ENCODE measurements around the gene USP9Y.

USP9Y gene

DNA sequence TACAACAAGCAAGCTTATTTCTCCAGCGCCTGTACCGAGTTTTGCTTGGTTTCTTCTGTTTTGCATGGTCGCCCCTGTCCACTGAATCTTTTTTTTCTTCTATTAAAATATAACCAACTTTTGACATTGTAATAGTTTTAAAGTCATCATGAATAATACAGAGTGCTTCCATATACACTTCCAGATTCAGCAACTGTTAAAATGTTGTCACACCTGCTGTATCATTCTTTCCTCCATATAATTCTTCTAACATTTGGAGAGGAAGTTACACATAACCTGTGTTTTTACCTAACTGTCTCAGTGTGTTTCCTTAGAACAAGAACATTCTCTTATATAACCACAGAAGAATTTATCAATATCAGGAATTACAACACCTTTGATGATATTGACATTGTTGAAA lies 83.5 kb downstream of the USP9Y start:
- DNase-seq, result no peak

DNA sequence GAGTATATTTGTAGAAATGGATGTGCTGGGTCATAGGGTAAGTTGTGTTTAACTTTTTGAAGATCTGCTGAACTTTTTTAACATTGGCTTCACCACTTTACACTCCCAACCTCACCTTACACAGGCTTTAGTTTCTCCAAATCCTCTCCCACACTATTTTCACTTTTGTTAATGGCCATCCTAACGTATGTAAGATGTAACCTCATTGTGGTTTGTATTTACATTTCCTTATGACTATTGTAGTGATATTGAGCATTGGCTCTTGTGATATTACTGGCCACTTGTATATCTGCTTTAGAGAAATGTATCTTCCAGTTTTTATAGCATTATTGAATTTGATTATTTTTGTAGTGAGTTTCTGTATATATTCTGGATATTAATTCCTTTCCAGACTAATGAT lies 93.0 kb downstream of the USP9Y start:
- no peak for DNase-seq

DNA sequence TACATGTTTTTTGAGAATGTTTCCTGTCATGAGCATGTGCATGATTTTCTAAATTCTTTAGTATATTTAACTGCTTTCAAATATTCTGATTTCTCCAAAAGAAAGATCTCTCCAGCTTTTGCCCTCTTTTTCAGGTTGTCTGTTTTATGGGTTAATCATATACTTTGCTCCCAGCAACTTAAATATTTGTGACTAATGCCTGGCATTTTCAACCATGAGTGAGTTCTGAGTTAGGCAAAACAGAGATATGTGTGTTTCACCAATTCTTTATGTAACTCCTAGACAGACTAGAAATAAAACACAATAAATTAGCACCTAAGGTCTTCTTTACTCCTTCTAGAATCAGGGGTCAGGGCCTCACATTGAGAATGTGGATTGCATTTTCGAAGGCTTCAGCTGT lies 107.0 kb downstream of the USP9Y start:
- no peak for DNase-seq

DNA sequence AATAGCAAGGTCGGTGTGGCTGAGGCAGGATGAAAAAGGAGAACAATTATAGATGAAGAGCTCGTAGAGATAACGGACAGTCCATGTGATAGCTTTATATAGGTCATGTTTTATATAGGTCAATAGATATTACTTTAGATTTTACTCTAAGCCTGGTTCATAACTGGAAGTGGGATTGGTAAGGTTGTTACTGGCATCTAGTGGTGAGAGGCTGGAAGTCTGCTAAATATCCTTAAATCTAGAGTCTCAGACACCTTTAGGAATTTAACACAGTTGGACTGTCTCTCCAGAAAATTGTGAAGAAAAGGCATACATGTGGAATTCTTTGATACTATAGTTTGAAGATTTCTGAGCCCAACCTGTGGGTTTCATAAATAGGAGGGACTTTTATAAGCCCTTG lies 108.0 kb downstream of the USP9Y start:
- no peak for DNase-seq

DNA sequence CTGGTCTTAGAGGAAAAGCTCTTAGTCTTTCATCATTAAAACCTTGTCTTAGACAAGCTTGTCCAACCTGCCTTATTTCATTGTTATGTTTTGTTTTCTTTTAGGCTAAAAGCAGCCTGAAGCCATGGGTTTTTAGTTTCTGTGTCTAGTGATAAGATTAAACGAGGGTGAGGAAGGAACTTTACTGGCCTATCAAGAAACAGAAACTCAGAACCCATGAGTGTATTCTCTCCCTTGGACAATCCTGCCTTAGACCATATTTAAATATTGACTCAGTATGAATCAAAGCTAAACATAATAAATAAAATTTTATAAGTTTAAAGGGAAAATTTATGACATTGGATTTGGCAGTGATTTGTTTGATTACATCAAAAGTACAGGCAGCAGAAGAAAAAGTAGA lies 122.4 kb downstream of the USP9Y start:
- DNase-seq, result no peak

DNA sequence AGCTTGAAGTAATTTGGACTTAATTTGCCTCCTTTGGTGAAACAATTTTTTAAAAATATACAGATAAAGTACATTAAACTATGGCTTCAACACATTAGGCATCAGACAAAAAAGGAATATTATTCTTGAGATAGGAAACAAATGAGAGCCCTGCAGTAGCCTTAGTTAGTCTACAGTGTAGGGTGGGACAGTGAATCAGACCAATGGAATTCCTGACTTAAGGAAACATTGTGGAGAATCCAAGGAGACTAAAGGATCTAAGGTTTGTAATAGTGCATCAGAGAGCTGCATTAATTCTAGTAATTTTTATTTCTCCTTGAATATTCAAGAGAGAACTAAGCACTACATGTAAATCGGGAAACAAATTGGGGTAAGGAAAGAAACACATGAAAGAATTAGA lies 125.8 kb downstream of the USP9Y start:
- DNase-seq, result no peak

DNA sequence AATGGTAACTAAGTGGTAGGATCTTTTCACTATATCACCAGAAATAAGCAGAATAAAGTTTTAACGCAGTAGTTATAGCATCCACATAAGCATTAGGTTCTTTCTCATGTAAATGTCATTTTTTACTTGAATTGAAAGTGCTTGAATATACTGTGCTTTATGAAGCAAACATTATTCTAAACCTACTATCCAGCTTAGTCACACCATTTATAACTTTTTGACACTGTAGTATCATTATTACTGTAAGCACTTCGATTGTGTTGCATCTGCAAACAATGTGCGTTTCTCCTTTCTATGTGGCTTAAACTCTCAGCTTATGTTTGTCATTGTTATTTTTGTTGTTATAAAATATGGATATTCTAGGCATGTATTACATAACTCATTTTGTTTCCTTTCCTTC lies 132.3 kb downstream of the USP9Y start:
- DNase-seq, result no peak

DNA sequence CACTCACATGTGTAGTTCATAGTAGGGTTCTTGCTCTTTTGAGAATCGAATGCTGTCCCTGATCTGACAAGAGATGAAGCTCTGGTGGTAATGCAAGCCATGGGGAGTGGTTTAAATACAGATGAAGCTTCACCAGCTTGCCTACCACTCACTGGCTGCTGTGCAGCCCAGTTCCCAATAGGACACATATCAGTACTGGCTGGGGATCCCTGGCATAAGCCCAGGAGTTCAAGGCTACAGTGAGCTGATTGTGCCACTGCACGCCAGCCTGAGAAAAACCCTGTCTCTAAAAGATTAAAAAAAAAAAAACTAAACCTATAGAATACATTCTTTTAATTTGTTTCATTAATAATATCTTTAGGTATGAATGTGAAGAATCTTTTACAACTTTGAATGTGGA lies 136.5 kb downstream of the USP9Y start:
- DNase-seq, result no peak

DNA sequence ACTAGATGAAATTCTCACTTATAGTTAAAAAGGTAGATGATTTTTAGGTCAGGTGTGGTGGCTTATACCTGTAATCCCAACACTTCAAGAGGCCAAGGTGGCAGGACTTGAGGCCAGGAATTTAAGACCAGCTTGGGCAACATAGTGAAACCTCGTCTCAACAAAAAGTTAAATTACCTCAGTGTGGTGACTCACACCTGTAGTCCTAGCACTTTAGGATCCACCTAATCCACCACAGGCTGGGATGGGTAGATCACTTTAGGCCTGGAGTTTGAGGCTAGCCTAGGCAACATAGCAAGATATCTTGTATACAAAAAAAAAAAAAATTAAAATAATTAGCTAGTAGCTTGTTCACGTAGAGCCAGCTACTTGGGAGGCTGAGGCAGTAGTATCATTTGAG lies 140.3 kb downstream of the USP9Y start:
- DNase-seq, result no peak

DNA sequence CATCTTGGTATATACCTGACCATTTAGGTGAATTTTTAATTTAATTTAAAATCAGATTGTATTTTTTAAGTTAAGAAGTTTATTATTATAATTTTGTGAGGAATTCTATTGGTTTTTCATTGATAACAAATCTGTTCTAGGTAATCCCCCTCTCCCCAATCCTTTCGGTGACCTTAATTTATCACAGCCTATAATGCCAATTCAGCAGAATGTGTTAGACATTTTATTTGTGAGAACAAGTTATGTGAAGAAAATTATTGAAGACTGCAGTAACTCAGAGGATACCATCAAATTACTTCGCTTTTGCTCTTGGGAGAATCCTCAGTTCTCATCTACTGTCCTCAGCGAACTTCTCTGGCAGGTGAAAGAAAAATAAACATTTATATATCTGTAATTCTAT lies 145.8 kb downstream of the USP9Y start:
- DNase-seq, result no peak

DNA sequence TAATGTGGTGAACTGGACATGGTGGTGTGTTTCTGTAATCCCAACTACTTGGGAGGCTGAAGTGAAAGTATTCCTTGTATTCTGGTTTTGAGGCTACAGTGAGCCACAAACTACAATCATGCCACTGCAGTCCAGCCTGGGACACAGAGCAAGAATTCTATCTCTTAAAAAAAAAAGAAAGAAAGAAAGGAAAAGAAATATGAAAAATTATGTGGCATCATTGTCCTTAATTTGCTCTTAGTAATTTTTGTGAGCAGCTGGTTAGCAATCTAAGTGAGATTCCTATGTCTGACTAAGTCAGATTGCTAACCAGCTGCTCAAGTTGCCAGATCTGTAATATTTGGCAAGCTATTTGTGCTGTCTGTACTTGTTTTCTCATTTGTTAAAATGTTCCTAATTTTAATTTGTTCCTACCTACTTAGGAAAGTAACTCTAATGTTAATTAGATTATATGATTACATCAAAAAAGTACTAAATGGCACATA lies 154.8 kb downstream of the USP9Y start:
- DNase-seq, result no peak

DNA sequence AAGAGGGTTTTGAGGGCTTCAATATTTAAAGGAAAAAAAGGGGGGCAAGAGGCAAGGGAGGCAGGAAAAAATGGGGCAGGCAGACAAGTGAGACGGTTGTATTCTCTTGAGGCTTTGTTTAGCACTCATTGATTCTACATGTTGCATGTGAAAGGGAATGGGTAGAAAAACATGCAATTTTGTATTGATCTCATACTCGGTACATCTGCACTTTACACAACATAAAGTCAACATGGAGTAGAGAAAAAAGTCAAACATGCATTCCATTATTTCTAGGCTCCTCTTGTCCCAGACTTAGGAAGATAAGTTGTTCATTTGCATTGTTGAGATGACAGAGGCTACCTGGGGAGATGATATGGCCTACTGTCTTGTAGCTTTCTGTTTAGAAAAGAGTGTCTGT lies 166.9 kb downstream of the USP9Y start:
- no peak for DNase-seq

DNA sequence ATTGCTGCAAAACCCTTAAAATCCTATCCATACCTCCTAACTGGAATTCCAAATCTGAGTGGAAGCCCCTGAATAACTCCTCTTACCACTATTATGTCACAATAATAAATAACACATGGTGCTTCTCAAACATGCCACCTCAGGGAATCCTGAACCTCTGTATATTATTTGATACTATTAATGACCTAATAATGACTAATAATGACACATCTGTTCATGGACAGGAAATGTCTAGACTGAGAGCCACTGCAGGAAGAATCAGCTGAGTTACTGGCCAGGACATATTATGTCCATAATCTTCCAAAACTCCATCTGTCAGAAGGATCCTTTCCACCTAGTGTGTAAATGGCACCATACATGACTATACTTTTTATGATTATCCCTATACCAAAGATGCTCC lies 195.9 kb downstream of the USP9Y start:
- no peak for DNase-seq

DNA sequence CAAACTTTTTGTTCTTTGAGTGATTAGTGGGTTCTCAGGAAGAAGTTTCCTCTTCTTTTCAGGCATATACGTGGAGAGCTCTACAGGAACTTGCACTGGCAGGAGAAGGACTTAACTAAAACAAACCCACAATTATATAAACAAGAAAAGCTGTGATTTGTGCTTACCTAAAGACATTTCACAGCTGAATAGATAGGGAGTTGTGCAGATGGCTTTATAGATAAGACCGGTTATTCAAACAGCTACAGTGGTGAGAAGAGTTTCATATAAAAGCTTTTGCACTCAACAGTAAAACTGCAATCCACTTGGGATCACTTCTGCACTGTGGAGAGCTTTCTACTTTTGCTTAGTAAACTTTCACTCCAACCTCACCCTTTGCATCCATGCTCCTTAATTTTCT lies 197.6 kb downstream of the USP9Y start:
- DNase-seq, result no peak

DNA sequence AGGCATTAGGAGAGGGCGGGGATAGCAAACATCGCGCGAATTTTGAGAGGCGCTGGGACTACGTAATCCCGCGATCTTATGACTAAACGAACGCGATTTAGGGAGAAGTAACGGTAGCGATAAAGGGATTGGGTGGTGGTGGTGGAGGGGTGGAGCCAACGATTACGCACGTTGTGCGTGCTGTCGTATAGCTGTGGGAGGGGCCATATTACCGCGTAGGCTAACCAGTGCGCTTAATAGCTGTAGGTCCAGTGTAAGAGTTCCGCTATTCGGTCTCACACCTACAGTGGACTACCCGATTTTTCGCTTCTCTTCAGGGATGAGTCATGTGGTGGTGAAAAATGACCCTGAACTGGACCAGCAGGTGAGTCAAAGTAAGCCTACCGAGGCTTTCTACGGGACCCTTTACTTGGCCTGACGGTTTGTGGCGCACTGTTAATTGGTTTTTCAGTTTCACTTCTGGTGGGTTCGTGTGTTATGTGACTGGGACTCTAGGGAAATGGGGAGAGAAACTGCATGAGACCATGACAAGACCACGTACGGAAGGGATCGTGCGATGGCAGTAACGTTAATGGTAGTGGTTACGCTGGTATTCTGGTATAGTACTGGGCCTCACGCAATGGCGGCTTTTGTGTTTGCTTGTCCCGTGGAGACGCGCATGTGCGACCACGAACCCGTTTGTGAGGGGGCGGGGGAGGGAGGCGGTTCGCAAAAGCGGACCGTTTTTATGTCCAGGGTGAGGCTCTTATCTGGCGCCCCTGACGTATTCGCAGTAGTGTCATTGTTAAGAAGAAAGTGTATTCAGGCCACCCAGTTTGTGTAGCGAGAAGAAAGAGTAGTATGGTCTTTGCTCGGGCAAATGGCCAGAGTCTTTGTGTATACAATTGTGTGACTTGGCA lies 203.8 kb downstream of the USP9Y start, which contains the start of gene DDX3Y:
TSS of gene DDX3Y (plus strand) at position 251 of the 899 bp plus-strand sequence. CDS start at position 320, 69 bp downstream.
- no peak for DNase-seq

DNA sequence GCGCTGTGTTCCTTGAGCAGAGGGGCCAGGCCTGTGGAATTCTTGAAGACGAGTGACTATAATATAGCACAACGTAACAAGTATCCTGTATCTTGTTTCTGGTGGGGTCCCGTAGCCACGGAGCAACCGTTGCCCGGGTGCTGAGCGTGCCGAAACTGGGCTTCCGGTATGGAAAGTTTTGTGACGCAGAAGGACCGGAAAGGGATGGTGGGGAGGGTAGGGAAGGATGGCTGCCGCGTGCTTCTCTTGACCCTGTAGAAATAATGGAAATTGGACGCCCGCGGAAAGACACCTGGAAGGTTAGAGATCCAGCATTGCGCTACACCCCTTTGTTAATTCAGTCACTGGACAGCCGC lies 204.5 kb downstream of the USP9Y start:
- no peak for DNase-seq

DNA sequence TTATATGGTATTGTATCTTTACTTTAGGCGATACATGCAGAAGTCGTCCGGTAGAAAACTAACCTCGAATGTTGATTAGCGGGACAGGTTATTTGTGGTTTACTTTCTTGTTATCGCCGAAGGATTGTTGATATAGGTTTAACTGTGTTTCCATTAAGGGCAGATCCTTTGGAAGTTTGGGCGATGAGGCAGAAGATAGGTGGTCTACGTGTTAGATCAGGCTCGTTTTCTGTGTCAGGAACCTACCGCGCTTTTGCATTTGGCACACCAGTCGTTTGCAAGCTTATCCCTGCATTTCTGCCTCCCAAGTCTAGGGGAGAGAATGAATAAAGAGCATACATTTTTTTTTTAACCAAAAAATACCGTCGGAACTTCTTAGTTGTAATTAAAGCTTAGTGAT lies 204.9 kb downstream of the USP9Y start:
- DNase-seq, result no peak

Measured in NCI-H774 (cell line).